HFF-Myc (cell line): ENCODE data around the gene LMOD1.

Source experiments
- DNase-seq: peaks from one replicate; pipeline ENCODE4 v3.0.0-alpha.2; 2011; ENCODE audit warnings: low read depth; ENCODE audit errors: extremely low read depth
- H3K4me3 ChIP-seq: replicated peaks from 2 replicates; pipeline ENCODE4 v1.5.1; 2011; ENCODE audit warnings: low read depth, mild to moderate bottlenecking, control low read depth, low read length
- TF ChIP-seq, protein P1 (sequence below): IDR thresholded peaks from 2 replicates; pipeline ENCODE4 v1.5.1; 2012; ENCODE audit warnings: mild to moderate bottlenecking, low read depth, low read length, control low read depth; ENCODE audit errors: missing control alignments

The LMOD1 gene

DNA sequence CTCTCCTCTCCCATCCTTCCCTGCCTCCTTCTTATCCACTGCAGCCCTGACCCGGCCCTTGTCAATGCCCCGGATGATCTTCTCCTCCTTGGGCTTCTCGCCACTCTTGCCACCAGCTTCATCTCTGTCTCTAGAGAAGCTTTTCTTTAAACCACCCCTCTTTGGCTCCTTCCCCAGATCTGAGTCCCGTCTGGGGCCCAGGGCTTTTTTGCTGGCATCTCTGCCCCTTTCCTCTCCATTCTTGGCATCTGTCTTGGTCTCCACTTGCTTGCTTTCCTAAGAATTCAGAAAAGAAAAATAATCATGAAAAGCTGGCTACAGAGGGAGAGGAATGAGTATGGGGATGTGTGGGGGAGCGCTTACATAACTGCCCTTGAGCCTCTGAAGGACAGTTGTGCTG, 45.9 kb downstream of the LMOD1 start:
- DNase-seq: no peak
- H3K4me3 ChIP-seq: no peak overlapping the region
- TF ChIP-seq, protein P1, sequence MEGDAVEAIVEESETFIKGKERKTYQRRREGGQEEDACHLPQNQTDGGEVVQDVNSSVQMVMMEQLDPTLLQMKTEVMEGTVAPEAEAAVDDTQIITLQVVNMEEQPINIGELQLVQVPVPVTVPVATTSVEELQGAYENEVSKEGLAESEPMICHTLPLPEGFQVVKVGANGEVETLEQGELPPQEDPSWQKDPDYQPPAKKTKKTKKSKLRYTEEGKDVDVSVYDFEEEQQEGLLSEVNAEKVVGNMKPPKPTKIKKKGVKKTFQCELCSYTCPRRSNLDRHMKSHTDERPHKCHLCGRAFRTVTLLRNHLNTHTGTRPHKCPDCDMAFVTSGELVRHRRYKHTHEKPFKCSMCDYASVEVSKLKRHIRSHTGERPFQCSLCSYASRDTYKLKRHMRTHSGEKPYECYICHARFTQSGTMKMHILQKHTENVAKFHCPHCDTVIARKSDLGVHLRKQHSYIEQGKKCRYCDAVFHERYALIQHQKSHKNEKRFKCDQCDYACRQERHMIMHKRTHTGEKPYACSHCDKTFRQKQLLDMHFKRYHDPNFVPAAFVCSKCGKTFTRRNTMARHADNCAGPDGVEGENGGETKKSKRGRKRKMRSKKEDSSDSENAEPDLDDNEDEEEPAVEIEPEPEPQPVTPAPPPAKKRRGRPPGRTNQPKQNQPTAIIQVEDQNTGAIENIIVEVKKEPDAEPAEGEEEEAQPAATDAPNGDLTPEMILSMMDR: no peak

- TF ChIP-seq, protein P1: no peak
- no peak for DNase-seq
- H3K4me3 ChIP-seq: no peak overlapping the region
Observed at GRCh38 chr1:201899683-201900429, 46.5 kb downstream of the LMOD1 start.

GRCh38 chr1:201898992-201899391, 47.4 kb downstream of the LMOD1 start:
- no peak for DNase-seq
- no peak overlapping the region for H3K4me3 ChIP-seq
- TF ChIP-seq, protein P1: no peak

DNA sequence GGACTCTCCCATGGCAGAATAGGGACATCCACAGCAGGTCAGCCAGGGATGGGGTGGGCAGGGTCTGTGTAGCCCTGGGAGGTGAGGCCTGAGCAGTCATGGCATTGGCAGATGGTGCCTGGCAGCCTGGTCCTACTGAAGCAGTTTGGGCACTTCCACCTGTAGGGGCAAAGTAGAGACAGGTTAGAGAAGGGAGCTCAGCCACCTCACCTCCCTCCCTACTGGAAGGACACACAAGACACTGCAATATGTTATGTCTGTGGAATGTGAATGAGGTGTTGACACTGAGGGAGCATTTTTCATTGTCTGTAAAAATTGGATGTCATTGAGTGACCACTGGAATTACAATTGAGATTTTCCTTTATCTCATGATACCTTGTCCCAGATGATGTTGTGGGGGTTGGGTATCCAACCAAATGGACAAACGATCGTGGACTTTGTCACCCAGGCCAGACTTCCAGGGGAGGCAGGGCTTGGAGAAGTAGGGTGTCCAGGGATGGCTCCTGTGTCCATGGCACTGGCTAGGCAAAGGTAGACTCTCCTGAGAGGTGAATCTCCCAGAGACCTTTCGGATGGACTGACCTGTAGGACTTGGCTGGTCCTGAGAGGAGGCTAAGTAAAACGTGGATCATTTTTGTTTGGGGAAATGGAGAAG, 48.0 kb downstream of the LMOD1 start:
- TF ChIP-seq, protein P1: no peak
- H3K4me3 ChIP-seq: no peak overlapping the region
- no peak for DNase-seq

GRCh38 chr1:201896951-201897391, 49.4 kb downstream of the LMOD1 start:
- TF ChIP-seq, protein P1: no peak
- H3K4me3 ChIP-seq: no peak overlapping the region
- DNase-seq: no peak

GRCh38 chr1:201895913-201896807, 50.2 kb downstream of the LMOD1 start:
- peak; percentile 85 for DNase-seq
- H3K4me3 ChIP-seq: no peak overlapping the region
- TF ChIP-seq, protein P1: peak; percentile 98
